Measurements from ENCODE around the gene WDR11. TPM values are rescaled to one million over a fixed set of nuclear protein-coding genes. Genes with fewer than 3 reads are reported as not detected.

The WDR11 gene
- total RNA-seq, 4 donors from 2014 or later, result 35.0 to 44.9 (median 35.7) TPM

GRCh38 chr10:120945182-120945581 lies 94.0 kb downstream of the WDR11 start:
- no peaks in the 10 kb centered on the region for H3K36me3 ChIP-seq
- peak overlapping the region in 2 of 4 donors; percentile 75 to 79 for H3K27ac ChIP-seq (replicated peaks in 1 of 4)
- 96% methylated on average over 1 of the region's 1 CpG for WGBS
- intact Hi-C loops (cut with DNase I), result no loop called here
- peaks cover 0 to 17% (median 1%) of the 10 kb centered on the region in 4 donors for H3K27me3 ChIP-seq
- DNase-seq (ENCODE audit: extremely low spot score), result no peak
- H3K9me3 ChIP-seq, result no peaks in the 10 kb centered on the region
- H3K4me3 ChIP-seq, result no peak overlapping the region
- H3K4me1 ChIP-seq, result peaks cover 13 to 42% (median 34%) of the 10 kb centered on the region in 4 donors
- TF ChIP-seq EP300 (IDR thresholded peaks at IDR 0.05) (no peak), POLR2AphosphoS5 (IDR thresholded peaks at IDR 0.05) (no peak), CTCF (IDR thresholded peaks at IDR 0.05) (no peak), POLR2A (IDR thresholded peaks at IDR 0.05; ENCODE audit: low read depth) (no peak)

GRCh38 chr10:120945801-120946302 lies 94.7 kb downstream of the WDR11 start:
- Histone ChIP-seq H3K36me3 (no peaks in the 10 kb centered on the region), H3K4me3 (no peak overlapping the region), H3K27ac (replicated peaks in 1 of 4) (peak overlapping the region; percentile 62 to 79 (median 76)), H3K9me3 (no peaks in the 10 kb centered on the region), H3K4me1 (peaks cover 13 to 42% (median 34%) of the 10 kb centered on the region in 4 donors), H3K27me3 (peaks cover 0 to 15% (median 1%) of the 10 kb centered on the region in 4 donors)
- TF ChIP-seq POLR2AphosphoS5 (IDR thresholded peaks at IDR 0.05) (peak in 1 of 2 donors; percentile 44), CTCF (IDR thresholded peaks at IDR 0.05) (no peak)
- intact Hi-C loops (cut with DNase I), result no loop called here
- DNase-seq (ENCODE audit: extremely low spot score), result no peak
- WGBS, result 45% methylated on average over 7 of the region's 8 CpGs

GRCh38 chr10:120946497-120946896 lies 95.3 kb downstream of the WDR11 start:
- H3K9me3 ChIP-seq, result no peaks in the 10 kb centered on the region
- TF ChIP-seq CTCF (IDR thresholded peaks at IDR 0.05), result no peak
- TF ChIP-seq POLR2A (IDR thresholded peaks at IDR 0.05; ENCODE audit: low read depth), result no peak
- TF ChIP-seq EP300 (IDR thresholded peaks at IDR 0.05), result no peak
- no peak for TF ChIP-seq POLR2AphosphoS5 (IDR thresholded peaks at IDR 0.05)
- intact Hi-C loops (cut with DNase I), result no loop called here
- DNase-seq (ENCODE audit: extremely low spot score), result no peak
- peak overlapping the region; percentile 62 to 79 (median 76) for H3K27ac ChIP-seq (replicated peaks in 1 of 4)
- H3K36me3 ChIP-seq, result no peaks in the 10 kb centered on the region
- WGBS, result 75% methylated on average over 7 of the region's 7 CpGs
- peaks cover 13 to 42% (median 34%) of the 10 kb centered on the region in 4 donors for H3K4me1 ChIP-seq
- peaks cover 0 to 15% (median 1%) of the 10 kb centered on the region in 4 donors for H3K27me3 ChIP-seq
- no peak overlapping the region for H3K4me3 ChIP-seq

- peaks cover 0 to 15% (median 1%) of the 10 kb centered on the region in 4 donors for H3K27me3 ChIP-seq
These were observed 97.9 kb downstream of the WDR11 start for GRCh38 chr10:120948889-120949608.

More at GRCh38 chr10:120948889-120949608, 97.9 kb downstream of the WDR11 start:
- peak overlapping the region; percentile 38 to 61 (median 46) for H3K4me3 ChIP-seq
- H3K9me3 ChIP-seq, result peaks cover 0 to 10% (median 4%) of the 10 kb centered on the region in 4 donors
- H3K4me1 ChIP-seq, result peaks cover 11 to 31% (median 26%) of the 10 kb centered on the region in 4 donors
- peak overlapping the region in 1 of 4 donors; percentile 22 for H3K27ac ChIP-seq (replicated peaks in 1 of 4)
- TF ChIP-seq CTCF (IDR thresholded peaks at IDR 0.05) (peak in 2 of 3 experiments; percentile 87 to 93), EP300 (IDR thresholded peaks at IDR 0.05) (no peak), POLR2A (IDR thresholded peaks at IDR 0.05; ENCODE audit: low read depth) (no peak), POLR2AphosphoS5 (IDR thresholded peaks at IDR 0.05) (peak in 1 of 2 donors; percentile 36)
- intact Hi-C loops (cut with DNase I), result no loop called here
- DNase-seq (ENCODE audit: extremely low spot score), result no peak
- 22% methylated on average over 6 of the region's 47 CpGs for WGBS
- H3K36me3 ChIP-seq, result no peaks in the 10 kb centered on the region

All from esophagus muscularis mucosa (tissue), 4 donors.